Activated T-helper 1 cell treated with anti-CD3 and anti-CD28 coated beads, Interleukin-12 subunit alpha, Interleukin-12 subunit beta, Interleukin-2, Interleukin-4 antibody, amounts not matched to agents 30 ng/mL and 10 ng/mL and 1 ng/mL, durations not matched to agents 14 hours and 24 hours and 36 hours (primary cell): ENCODE data around the gene ZNF846. TPM values are rescaled to one million over a fixed set of nuclear protein-coding genes. Genes with fewer than 3 reads are reported as not detected.

Experiments
- DNase-seq: peaks from one replicate; pipeline ENCODE4 v3.0.0; 2021; ENCODE audit warnings: low spot score
- H3K27ac Mint-ChIP-seq: one replicate; pipeline ENCODE4 v1.8.0; 2021; ENCODE audit warnings: mild to moderate bottlenecking, mixed read lengths
- H3K27me3 Mint-ChIP-seq: one replicate; pipeline ENCODE4 v1.8.0; 2022; ENCODE audit warnings: mild to moderate bottlenecking, moderate library complexity, mixed read lengths; ENCODE audit not compliant: insufficient read depth
- H3K36me3 Mint-ChIP-seq: one replicate; pipeline ENCODE4 v1.8.0; 2021; ENCODE audit warnings: low read depth, mixed read lengths
- H3K4me1 Mint-ChIP-seq: one replicate; pipeline ENCODE4 v1.8.0; 2021; ENCODE audit warnings: low read depth, mixed read lengths
- H3K4me3 Mint-ChIP-seq: one replicate; pipeline ENCODE4 v1.8.0; 2021; ENCODE audit warnings: mild to moderate bottlenecking, moderate library complexity, mixed read lengths
- H3K9me3 Mint-ChIP-seq: one replicate; pipeline ENCODE4 v1.8.0; 2021; ENCODE audit warnings: mixed read lengths
- intact Hi-C: fragments of 100-400 bp; cut with micrococcal nuclease; formaldehyde crosslinking; loops from one replicate; pipeline ENCODE4 v1.15.1; 2024
- total RNA-seq: library from RNA; stranded (reverse); gene quantifications from 2 replicates; pipeline ENCODE4 v1.2.3, GENCODE V29; 2022

The ZNF846 gene
- total RNA-seq, 1 donor from 2014 or later, result 2.3 TPM

GRCh38 chr19:9702186-9702585 is 66.4 kb downstream of the ZNF846 start:
- Mint-ChIP-seq H3K27me3 (no peaks in the 10 kb centered on the region), H3K4me3 (no peak overlapping the region), H3K27ac (no peak overlapping the region), H3K4me1 (no peaks in the 10 kb centered on the region), H3K9me3 (peaks cover 40% of the 10 kb centered on the region), H3K36me3 (no peaks in the 10 kb centered on the region)
- no peak for DNase-seq
- intact Hi-C loops, result no loop called here

Other genes with a start within 250 kb of the ZNF846 start
- 10.2 and 10.3 TPM in 2 replicates for gene ZNF426, start 230.1 kb downstream of the ZNF846 start, total RNA-seq
- gene ZNF121, start 184.2 kb downstream of the ZNF846 start, total RNA-seq, result 63.4 and 64.8 TPM in 2 replicates
- gene ZNF561, start 147.5 kb downstream of the ZNF846 start, total RNA-seq, result 33.2 and 36.7 TPM in 2 replicates
- gene ZNF562, start 93.6 kb downstream of the ZNF846 start, total RNA-seq, result 13.2 and 13.8 TPM in 2 replicates
- gene FBXL12, start 50.3 kb upstream of the ZNF846 start, total RNA-seq, result 19.4 and 20.7 TPM in 2 replicates
- 338 and 351 TPM in 2 replicates for gene UBL5, start 59.2 kb upstream of the ZNF846 start, total RNA-seq
- gene PIN1, start 66.6 kb upstream of the ZNF846 start, total RNA-seq, result 86.4 and 87.3 TPM in 2 replicates
- 0.78 and 1.6 TPM in 2 replicates for gene OLFM2, start 167.8 kb upstream of the ZNF846 start, total RNA-seq
- gene COL5A3, start 241.8 kb upstream of the ZNF846 start, total RNA-seq, result 0.67 and 0.76 TPM in 2 replicates
- not detected in 2 replicates for gene RDH8, start 244.7 kb upstream of the ZNF846 start, total RNA-seq